H9 (cell line): Measurements from ENCODE around the gene ZNF664. TPM values are rescaled to one million over a fixed set of nuclear protein-coding genes. Genes with fewer than 3 reads are reported as not detected.

ENCODE experiments used
- DNase-seq: peaks from one replicate; pipeline ENCODE4 v3.0.0-alpha.2; 2017
- H2AFZ ChIP-seq: one replicate; pipeline ENCODE4 v1.6.1; 2013; ENCODE audit warnings: mild to moderate bottlenecking, low read length, control low read depth, moderate library complexity
- H2AK5ac ChIP-seq: 2 replicates; pipeline ENCODE4 v1.6.1; 2013; ENCODE audit warnings: low read length, control low read depth, mixed read lengths; ENCODE audit not compliant: insufficient read length
- H2BK120ac ChIP-seq: one replicate; pipeline ENCODE4 v1.6.1; 2013; ENCODE audit warnings: low read depth, mild to moderate bottlenecking, low read length, control low read depth, inconsistent platforms; ENCODE audit not compliant: poor library complexity, severe bottlenecking
- H2BK12ac ChIP-seq: 2 replicates; pipeline ENCODE4 v1.6.1; 2013; ENCODE audit warnings: low read length, control low read depth, mixed read lengths, low read depth; ENCODE audit not compliant: insufficient read length
- H2BK15ac ChIP-seq: 2 replicates; pipeline ENCODE4 v1.6.1; 2013; ENCODE audit warnings: low read depth, low read length, control low read depth
- H2BK20ac ChIP-seq: one replicate; pipeline ENCODE4 v1.6.1; 2013; ENCODE audit warnings: low read depth, mild to moderate bottlenecking, low read length, control low read depth, inconsistent platforms; ENCODE audit not compliant: poor library complexity, severe bottlenecking
- H2BK5ac ChIP-seq: 2 replicates; pipeline ENCODE4 v1.6.1; 2013; ENCODE audit warnings: low read length, control low read depth, mixed read lengths; ENCODE audit not compliant: insufficient read length
- H3K14ac ChIP-seq: 2 replicates; pipeline ENCODE4 v1.6.1; 2013; ENCODE audit warnings: low read length, control low read depth; ENCODE audit not compliant: insufficient read depth
- H3K18ac ChIP-seq: 2 replicates; pipeline ENCODE4 v1.6.1; 2013; ENCODE audit warnings: low read depth, mild to moderate bottlenecking, mixed read lengths, low read length, control low read depth; ENCODE audit not compliant: insufficient read length
- H3K23ac ChIP-seq: 2 replicates; pipeline ENCODE4 v1.6.1; 2013; ENCODE audit warnings: low read length, control low read depth, mixed read lengths, low read depth; ENCODE audit not compliant: insufficient read length
- H3K23me2 ChIP-seq: 2 replicates; pipeline ENCODE4 v1.6.1; 2013; ENCODE audit warnings: low read depth, mild to moderate bottlenecking, mixed read lengths, low read length, control low read depth; ENCODE audit not compliant: insufficient read length, poor library complexity, severe bottlenecking
- H3K27ac ChIP-seq: 2 replicates; pipeline ENCODE4 v1.5.1; 2013; ENCODE audit warnings: low read length, control low read depth, mixed read lengths, low read depth; ENCODE audit not compliant: insufficient read length
- H3K27me3 ChIP-seq: 2 replicates; pipeline ENCODE4 v1.6.1; 2013; ENCODE audit warnings: low read length, control low read depth, inconsistent platforms; ENCODE audit not compliant: insufficient read depth
- H3K4ac ChIP-seq: 2 replicates; pipeline ENCODE4 v1.6.1; 2013; ENCODE audit warnings: low read depth, mild to moderate bottlenecking, control low read depth, inconsistent platforms, low read length, moderate library complexity
- H3K4me1 ChIP-seq: 2 replicates; pipeline ENCODE4 v1.6.1; 2013; ENCODE audit warnings: low read length, control low read depth, inconsistent platforms; ENCODE audit not compliant: insufficient read depth
- H3K4me2 ChIP-seq: 2 replicates; pipeline ENCODE4 v1.6.1; 2013; ENCODE audit warnings: low read length, control low read depth, mixed read lengths; ENCODE audit not compliant: insufficient read length, insufficient read depth
- H3K56ac ChIP-seq: 2 replicates; pipeline ENCODE4 v1.6.1; 2013; ENCODE audit warnings: low read depth, mild to moderate bottlenecking, mixed read lengths, low read length, control low read depth; ENCODE audit not compliant: insufficient read length
- H3K79me1 ChIP-seq: 2 replicates; pipeline ENCODE4 v1.6.1; 2013; ENCODE audit warnings: low read depth, mild to moderate bottlenecking, moderate library complexity, low read length, control low read depth, inconsistent platforms; ENCODE audit not compliant: insufficient read depth, poor library complexity, severe bottlenecking
- H3K79me2 ChIP-seq: 2 replicates; pipeline ENCODE4 v1.6.1; 2013; ENCODE audit warnings: low read length, control low read depth, inconsistent platforms; ENCODE audit not compliant: insufficient read depth
- H3K9ac ChIP-seq: 2 replicates; pipeline ENCODE4 v1.6.1; 2013; ENCODE audit warnings: low read length, control low read depth, mixed read lengths; ENCODE audit not compliant: insufficient read length; ENCODE audit errors: extremely low read depth
- H3K9me3 ChIP-seq: one replicate; pipeline ENCODE4 v1.6.1; 2013; ENCODE audit warnings: low read depth, low read length, inconsistent platforms; ENCODE audit not compliant: control insufficient read depth
- H3T11ph ChIP-seq: one replicate; pipeline ENCODE4 v1.6.1; 2013; ENCODE audit warnings: mild to moderate bottlenecking, low read length, control low read depth, inconsistent platforms
- H4K20me1 ChIP-seq: one replicate; pipeline ENCODE4 v1.6.1; 2013; ENCODE audit not compliant: control insufficient read depth, insufficient read length, insufficient read depth
- H4K5ac ChIP-seq: 2 replicates; pipeline ENCODE4 v1.6.1; 2013; ENCODE audit warnings: low read depth, mild to moderate bottlenecking, mixed read lengths, low read length, control low read depth; ENCODE audit not compliant: insufficient read length
- H4K8ac ChIP-seq: replicated peaks from 2 replicates; pipeline ENCODE4 v1.6.1; 2013; ENCODE audit warnings: low read length, control low read depth, mixed read lengths, low read depth; ENCODE audit not compliant: insufficient read length
- H4K91ac ChIP-seq: 2 replicates; pipeline ENCODE4 v1.6.1; 2013; ENCODE audit warnings: low read depth, mild to moderate bottlenecking, moderate library complexity, mixed read lengths, low read length, control low read depth; ENCODE audit not compliant: insufficient read length
- H3K27ac Mint-ChIP-seq, 3 experiments: 2 replicates in 2 of 3; 3 replicates in 1 of 3; pipeline ENCODE4 v1.8.0; 2020 to 2021; ENCODE audit warnings: mixed read lengths in 3 of 3, mild to moderate bottlenecking in 1 of 3, moderate library complexity in 1 of 3
- H3K27me3 Mint-ChIP-seq: 2 replicates; pipeline ENCODE4 v1.8.0; 2021; ENCODE audit warnings: low read depth, mild to moderate bottlenecking, moderate library complexity, mixed read lengths
- H3K36me3 Mint-ChIP-seq, 3 experiments: 2 replicates in 2 of 3; 3 replicates in 1 of 3; pipeline ENCODE4 v1.8.0; 2020 to 2021; ENCODE audit warnings: low read depth in 3 of 3, mixed read lengths in 3 of 3; ENCODE audit not compliant: insufficient read depth in 1 of 3
- H3K4me1 Mint-ChIP-seq, 2 experiments: 2 replicates each; pipeline ENCODE4 v1.8.0; 2020; ENCODE audit warnings: mixed read lengths in 2 of 2
- H3K4me3 Mint-ChIP-seq, 2 experiments: 2 replicates in 1 of 2; 3 replicates in 1 of 2; pipeline ENCODE4 v1.8.0; 2020 to 2021; ENCODE audit warnings: mild to moderate bottlenecking in 2 of 2, mixed read lengths in 2 of 2, moderate library complexity in 1 of 2
- H3K9me3 Mint-ChIP-seq, 2 experiments: 2 replicates in 1 of 2; 3 replicates in 1 of 2; pipeline ENCODE4 v1.8.0; 2020; ENCODE audit warnings: mild to moderate bottlenecking in 2 of 2, mixed read lengths in 2 of 2, moderate library complexity in 1 of 2
- WGBS: extraction: QIAGEN DNeasy Blood & Tissue Kit; methylation state at CpG from one replicate; pipeline ENCODE4 v1.1.7; 2013; ENCODE audit warnings: missing lambda C conversion rate, low lambda C conversion rate, mixed read lengths; ENCODE audit not compliant: insufficient read length; ENCODE audit errors: extremely low coverage; 5-methylcytosine and 5-hydroxymethylcytosine counted together
- total RNA-seq: library from RNA; stranded (reverse); gene quantifications from 2 replicates; pipeline ENCODE4 v1.2.1, GENCODE V29; 2021
- TF ChIP-seq, protein P1 (sequence below): fragments of 200-600 bp; sonication (generic); conservative IDR thresholded peaks from 3 replicates; pipeline ENCODE4 v1.8.0; 2021; ENCODE audit warnings: antibody characterized with exemption, mild to moderate bottlenecking

ZNF664 gene
- total RNA-seq, 1 experiment from 2014 or later, result 29.5 TPM

- Mint-ChIP-seq H3K27ac (no peak overlapping the region), H3K4me1 (no peaks in the 10 kb centered on the region; a peak in 1 of 4 replicates), H3K4me3 (no peak overlapping the region), H3K36me3 (peaks cover 0 to 4% (median 1%) of the 10 kb centered on the region in 3 experiments; a peak in 2 of 7 replicates), H3K9me3 (peaks cover 4 to 5% of the 10 kb centered on the region in 2 experiments; a peak in 4 of 5 replicates), H3K27me3 (peaks cover 91% of the 10 kb centered on the region)
- Histone ChIP-seq H3K27ac (no peak overlapping the region), H3K9me3 (no peaks in the 10 kb centered on the region), H2BK5ac (no peak overlapping the region), H4K20me1 (no peaks in the 10 kb centered on the region), H2AFZ (no peak overlapping the region), H3K23me2 (no peaks in the 10 kb centered on the region), H4K5ac (no peak overlapping the region), H3K4ac (no peak overlapping the region), H2BK15ac (no peak overlapping the region), H2AK5ac (no peak overlapping the region), H3K14ac (peak overlapping the region; percentile 11; the same call in 1 of the 2 replicates), H3T11ph (no peak overlapping the region), H4K91ac (no peak overlapping the region), H3K79me2 (no peaks in the 10 kb centered on the region), H2BK120ac (no peak overlapping the region), H3K79me1 (no peaks in the 10 kb centered on the region), H3K9ac (no peak overlapping the region), H2BK12ac (no peak overlapping the region), H3K56ac (no peak overlapping the region), H2BK20ac (no peak overlapping the region), H4K8ac (no peak overlapping the region), H3K27me3 (no peaks in the 10 kb centered on the region; the same call in 1 of the 2 replicates), H3K23ac (no peak overlapping the region), H3K4me1 (no peaks in the 10 kb centered on the region), H3K18ac (no peak overlapping the region), H3K4me2 (no peak overlapping the region)
- TF ChIP-seq, protein P1, sequence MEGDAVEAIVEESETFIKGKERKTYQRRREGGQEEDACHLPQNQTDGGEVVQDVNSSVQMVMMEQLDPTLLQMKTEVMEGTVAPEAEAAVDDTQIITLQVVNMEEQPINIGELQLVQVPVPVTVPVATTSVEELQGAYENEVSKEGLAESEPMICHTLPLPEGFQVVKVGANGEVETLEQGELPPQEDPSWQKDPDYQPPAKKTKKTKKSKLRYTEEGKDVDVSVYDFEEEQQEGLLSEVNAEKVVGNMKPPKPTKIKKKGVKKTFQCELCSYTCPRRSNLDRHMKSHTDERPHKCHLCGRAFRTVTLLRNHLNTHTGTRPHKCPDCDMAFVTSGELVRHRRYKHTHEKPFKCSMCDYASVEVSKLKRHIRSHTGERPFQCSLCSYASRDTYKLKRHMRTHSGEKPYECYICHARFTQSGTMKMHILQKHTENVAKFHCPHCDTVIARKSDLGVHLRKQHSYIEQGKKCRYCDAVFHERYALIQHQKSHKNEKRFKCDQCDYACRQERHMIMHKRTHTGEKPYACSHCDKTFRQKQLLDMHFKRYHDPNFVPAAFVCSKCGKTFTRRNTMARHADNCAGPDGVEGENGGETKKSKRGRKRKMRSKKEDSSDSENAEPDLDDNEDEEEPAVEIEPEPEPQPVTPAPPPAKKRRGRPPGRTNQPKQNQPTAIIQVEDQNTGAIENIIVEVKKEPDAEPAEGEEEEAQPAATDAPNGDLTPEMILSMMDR, result no peak
- peak; percentile 24 for DNase-seq
- no CpG with 5 or more reads among the region's 25 CpGs for WGBS
Observed at GRCh38 chr12:123945287-123946151, 27.5 kb upstream of the ZNF664 start.
